HEK293 (cell line): ENCODE results near the gene SIAE.

Experiments
- ZNF114 ChIP-seq: fragments of 450-650 bp; formaldehyde crosslinking; IDR thresholded peaks from 2 replicates; pipeline ENCODE4 v1.5.0; 2017; ENCODE audit warnings: missing biosample characterization, missing genetic modification characterization
- ZNF302 ChIP-seq: fragments of 450-650 bp; formaldehyde crosslinking; IDR thresholded peaks from 2 replicates; pipeline ENCODE4 v1.5.1; 2016; ENCODE audit warnings: missing biosample characterization, missing genetic modification characterization, low read depth
- ZNF350 ChIP-seq: fragments of 450-650 bp; formaldehyde crosslinking; IDR thresholded peaks from 2 replicates; pipeline ENCODE4 v1.5.0; 2017; ENCODE audit warnings: missing biosample characterization, mild to moderate bottlenecking, missing genetic modification characterization
- TF ChIP-seq, protein P1 (sequence below): fragments of 450-650 bp; formaldehyde crosslinking; IDR thresholded peaks from 2 replicates; pipeline ENCODE4 v1.5.1; 2016; ENCODE audit warnings: missing biosample characterization, missing genetic modification characterization
- TF ChIP-seq, protein P2 (sequence below): fragments of 450-650 bp; formaldehyde crosslinking; IDR thresholded peaks from 2 replicates; pipeline ENCODE4 v1.5.1; 2016; ENCODE audit warnings: missing biosample characterization, missing genetic modification characterization

GRCh38 chr11:124605719-124606118 is 67.8 kb downstream of the SIAE start:
- TF ChIP-seq, protein P1, sequence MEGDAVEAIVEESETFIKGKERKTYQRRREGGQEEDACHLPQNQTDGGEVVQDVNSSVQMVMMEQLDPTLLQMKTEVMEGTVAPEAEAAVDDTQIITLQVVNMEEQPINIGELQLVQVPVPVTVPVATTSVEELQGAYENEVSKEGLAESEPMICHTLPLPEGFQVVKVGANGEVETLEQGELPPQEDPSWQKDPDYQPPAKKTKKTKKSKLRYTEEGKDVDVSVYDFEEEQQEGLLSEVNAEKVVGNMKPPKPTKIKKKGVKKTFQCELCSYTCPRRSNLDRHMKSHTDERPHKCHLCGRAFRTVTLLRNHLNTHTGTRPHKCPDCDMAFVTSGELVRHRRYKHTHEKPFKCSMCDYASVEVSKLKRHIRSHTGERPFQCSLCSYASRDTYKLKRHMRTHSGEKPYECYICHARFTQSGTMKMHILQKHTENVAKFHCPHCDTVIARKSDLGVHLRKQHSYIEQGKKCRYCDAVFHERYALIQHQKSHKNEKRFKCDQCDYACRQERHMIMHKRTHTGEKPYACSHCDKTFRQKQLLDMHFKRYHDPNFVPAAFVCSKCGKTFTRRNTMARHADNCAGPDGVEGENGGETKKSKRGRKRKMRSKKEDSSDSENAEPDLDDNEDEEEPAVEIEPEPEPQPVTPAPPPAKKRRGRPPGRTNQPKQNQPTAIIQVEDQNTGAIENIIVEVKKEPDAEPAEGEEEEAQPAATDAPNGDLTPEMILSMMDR (tag by site-specific recombination): no peak
- TF ChIP-seq ZNF302 (tag by site-specific recombination): no peak
- no peak for TF ChIP-seq ZNF350 (tag by site-specific recombination)
- TF ChIP-seq, protein P2, sequence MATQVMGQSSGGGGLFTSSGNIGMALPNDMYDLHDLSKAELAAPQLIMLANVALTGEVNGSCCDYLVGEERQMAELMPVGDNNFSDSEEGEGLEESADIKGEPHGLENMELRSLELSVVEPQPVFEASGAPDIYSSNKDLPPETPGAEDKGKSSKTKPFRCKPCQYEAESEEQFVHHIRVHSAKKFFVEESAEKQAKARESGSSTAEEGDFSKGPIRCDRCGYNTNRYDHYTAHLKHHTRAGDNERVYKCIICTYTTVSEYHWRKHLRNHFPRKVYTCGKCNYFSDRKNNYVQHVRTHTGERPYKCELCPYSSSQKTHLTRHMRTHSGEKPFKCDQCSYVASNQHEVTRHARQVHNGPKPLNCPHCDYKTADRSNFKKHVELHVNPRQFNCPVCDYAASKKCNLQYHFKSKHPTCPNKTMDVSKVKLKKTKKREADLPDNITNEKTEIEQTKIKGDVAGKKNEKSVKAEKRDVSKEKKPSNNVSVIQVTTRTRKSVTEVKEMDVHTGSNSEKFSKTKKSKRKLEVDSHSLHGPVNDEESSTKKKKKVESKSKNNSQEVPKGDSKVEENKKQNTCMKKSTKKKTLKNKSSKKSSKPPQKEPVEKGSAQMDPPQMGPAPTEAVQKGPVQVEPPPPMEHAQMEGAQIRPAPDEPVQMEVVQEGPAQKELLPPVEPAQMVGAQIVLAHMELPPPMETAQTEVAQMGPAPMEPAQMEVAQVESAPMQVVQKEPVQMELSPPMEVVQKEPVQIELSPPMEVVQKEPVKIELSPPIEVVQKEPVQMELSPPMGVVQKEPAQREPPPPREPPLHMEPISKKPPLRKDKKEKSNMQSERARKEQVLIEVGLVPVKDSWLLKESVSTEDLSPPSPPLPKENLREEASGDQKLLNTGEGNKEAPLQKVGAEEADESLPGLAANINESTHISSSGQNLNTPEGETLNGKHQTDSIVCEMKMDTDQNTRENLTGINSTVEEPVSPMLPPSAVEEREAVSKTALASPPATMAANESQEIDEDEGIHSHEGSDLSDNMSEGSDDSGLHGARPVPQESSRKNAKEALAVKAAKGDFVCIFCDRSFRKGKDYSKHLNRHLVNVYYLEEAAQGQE (tag by site-specific recombination): no peak
- TF ChIP-seq ZNF114 (tag by site-specific recombination): no peak
